Prostate gland (tissue), 2 donors: ENCODE results near the gene TRIM49D2. TPM values are rescaled to one million over a fixed set of nuclear protein-coding genes. Genes with fewer than 3 reads are reported as not detected.
"Not testable (repeated sequence)": the region's sequence is repeated elsewhere in the genome, so short reads cannot be mapped to it uniquely, and the experiment has no call there.

Source experiments
- DNase-seq: peaks from one replicate; pipeline ENCODE4 v3.0.0-alpha.2; 2019; ENCODE audit warnings: low spot score
- H3K27ac ChIP-seq, 2 donors: fragments of 200-600 bp; sonication (generic); 2 replicates each; pipeline ENCODE4 v1.5.1; 2017 to 2019
- H3K27me3 ChIP-seq: fragments of 200-600 bp; sonication (generic); replicated peaks from 2 replicates; pipeline ENCODE4 v1.5.1; 2019; ENCODE audit not compliant: insufficient read depth
- H3K36me3 ChIP-seq, 2 donors: fragments of 200-600 bp; sonication (generic); 1 replicate in 1 of 2; 2 replicates in 1 of 2; pipeline versions ENCODE4 v1.5.1 to v1.8.1; 2017 to 2019
- H3K4me1 ChIP-seq: fragments of 200-600 bp; sonication (generic); replicated peaks from 2 replicates; pipeline ENCODE4 v1.5.1; 2019
- H3K4me3 ChIP-seq, 2 donors: fragments of 200-600 bp; sonication (generic); 2 replicates each; pipeline ENCODE4 v1.5.1; 2017 to 2019
- H3K9me3 ChIP-seq: fragments of 200-600 bp; sonication (generic); 2 replicates; pipeline ENCODE4 v1.5.1; 2017
- CTCF ChIP-seq, 4 experiments: fragments of 200-600 bp in 2 of 4; fragments of 450-650 bp in 2 of 4; sonication (generic) in 2 of 4; IDR thresholded peaks; 1 replicate in 3 of 4; 2 replicates in 1 of 4; pipeline ENCODE4 v1.5.1; 2016 to 2019; ENCODE audit warnings: antibody characterized with exemption in 4 of 4, mild to moderate bottlenecking in 2 of 4, moderate library complexity in 2 of 4
- POLR2A ChIP-seq: fragments of 450-650 bp; IDR thresholded peaks from one replicate; pipeline ENCODE4 v1.6.1; 2016; ENCODE audit warnings: antibody characterized with exemption, mild to moderate bottlenecking
- POLR2AphosphoS5 ChIP-seq: sonication (generic); formaldehyde crosslinking; IDR thresholded peaks from one replicate; pipeline ENCODE4 v1.6.1; 2017; ENCODE audit warnings: antibody characterized with exemption
- WGBS: methylation state at CpG from one replicate; pipeline ENCODE4 v1.1.5; 2018; 5-methylcytosine and 5-hydroxymethylcytosine counted together
- intact Hi-C: fragments of 100-400 bp; cut with DNase I; formaldehyde crosslinking; loops from one replicate; pipeline ENCODE4 v1.14.2; 2022
- small RNA-seq, 2 donors: library from RNA; depleted of rRNA; stranded (forward); fragments of <200 nt; gene quantifications; one replicate each; pipeline ENCODE3, GENCODE V24; 2016
- total RNA-seq, 2 donors: library from RNA; depleted of rRNA; stranded (reverse); fragments of >200 nt; gene quantifications; one replicate each; pipeline ENCODE4 v1.1.0, GENCODE V29; 2016

Gene TRIM49D2
- under 1 TPM in 1 of 2 donors, not detected in 1; 0.62 TPM for total RNA-seq

GRCh38 chr11:89923764-89924163 lies at the start of gene TRIM49D2:
TRIM49D2 (plus strand) TSS chr11:89924064; CDS start chr11:89926762, 2,698 bp downstream.
- H3K4me1 ChIP-seq, H3K4me3 ChIP-seq, H3K27me3 ChIP-seq, intact Hi-C loops, H3K36me3 ChIP-seq, H3K27ac ChIP-seq, H3K9me3 ChIP-seq, DNase-seq: not testable (repeated sequence)
- WGBS, result 88% methylated on average over 2 of the region's 6 CpGs

- DNase-seq, H3K27ac ChIP-seq, H3K4me3 ChIP-seq, H3K9me3 ChIP-seq, H3K36me3 ChIP-seq, H3K4me1 ChIP-seq, intact Hi-C loops, H3K27me3 ChIP-seq: not testable (repeated sequence)
- 90% methylated on average over 5 of the region's 6 CpGs for WGBS
Measured at GRCh38 chr11:89877511-89877910, 46.4 kb upstream of the TRIM49D2 start.

GRCh38 chr11:89893245-89893644 lies 30.6 kb upstream of the TRIM49D2 start:
- H3K9me3 ChIP-seq, intact Hi-C loops, H3K27me3 ChIP-seq, H3K4me3 ChIP-seq, H3K4me1 ChIP-seq, H3K36me3 ChIP-seq, DNase-seq, H3K27ac ChIP-seq: not testable (repeated sequence)
- 100% methylated on average over 3 of the region's 3 CpGs for WGBS

- no CpG with 5 or more reads among the region's 14 CpGs for whole genome bisulfite sequencing
- DNase-seq, H3K9me3 ChIP-seq, H3K4me3 ChIP-seq, H3K27me3 ChIP-seq, H3K36me3 ChIP-seq, intact Hi-C loops, H3K27ac ChIP-seq, H3K4me1 ChIP-seq: not testable (repeated sequence)
Measured at GRCh38 chr11:89900809-89901208, 23.1 kb upstream of the TRIM49D2 start.

- no peaks in the 10 kb centered on the region for H3K4me1 ChIP-seq
- no peaks in the 10 kb centered on the region for H3K36me3 ChIP-seq
- DNase-seq, result no peak
- H3K27me3 ChIP-seq, result no peaks in the 10 kb centered on the region
- no peak within 1 kb of the TSS for H3K27ac ChIP-seq
- H3K4me3 ChIP-seq, result no peak within 1 kb of the TSS
- no peaks in the 10 kb centered on the region for H3K9me3 ChIP-seq
- intact Hi-C loops, result no loop called here
- no peak for TF ChIP-seq CTCF (IDR thresholded peaks at IDR 0.05)
- TF ChIP-seq POLR2A, result no peak
- TF ChIP-seq POLR2AphosphoS5, result no peak
- WGBS, result 46% methylated on average over 3 of the region's 3 CpGs
Measured at GRCh38 chr11:89922195-89922660, 1.6 kb upstream of the TRIM49D2 start, which contains the start of gene TRIM49D1. TRIM49D1 (minus strand) TSS chr11:89922245; CDS start chr11:89917710, 4,535 bp downstream.

- intact Hi-C loops, H3K27ac ChIP-seq, H3K4me1 ChIP-seq, H3K9me3 ChIP-seq, DNase-seq, H3K36me3 ChIP-seq, H3K4me3 ChIP-seq, H3K27me3 ChIP-seq: not testable (repeated sequence)
- WGBS, result 86% methylated on average over 6 of the region's 6 CpGs
Measured at GRCh38 chr11:89960833-89961232, 37.0 kb downstream of the TRIM49D2 start.

GRCh38 chr11:89965737-89966136 lies 41.9 kb downstream of the TRIM49D2 start, which contains the start of gene TRIM64:
TRIM64 (plus strand) TSS chr11:89966037; CDS start chr11:89968504, 2,467 bp downstream.
- H3K4me3 ChIP-seq, H3K27ac ChIP-seq, intact Hi-C loops, H3K36me3 ChIP-seq, H3K9me3 ChIP-seq, H3K27me3 ChIP-seq, DNase-seq, H3K4me1 ChIP-seq: not testable (repeated sequence)
- 100% methylated on average over 1 of the region's 4 CpGs for WGBS

Small RNA genes lying within 50 kb of the gene (small RNA-seq; reads per million reads assigned to genes)
- 0 reads per million in 2 donors for gene AP004607.1

Other genes with a start within 250 kb of the TRIM49D2 start
- not detected for gene TRIM77, start 213.8 kb upstream of the TRIM49D2 start, total RNA-seq
- gene TRIM49, start 115.5 kb upstream of the TRIM49D2 start, total RNA-seq, result 1 to 10 TPM in 1 of 2 donors, not detected in 1; 1.7 TPM
- gene TRIM64B, start 45.6 kb upstream of the TRIM49D2 start, total RNA-seq, result not detected
- not detected for gene TRIM49D1, start 1.8 kb upstream of the TRIM49D2 start, total RNA-seq
- gene TRIM64, start 42.0 kb downstream of the TRIM49D2 start, total RNA-seq, result not detected
- gene TRIM49C, start 107.0 kb downstream of the TRIM49D2 start, total RNA-seq, result under 1 TPM in 1 of 2 donors, not detected in 1; 0.34 TPM
- not detected for gene UBTFL1, start 161.9 kb downstream of the TRIM49D2 start, total RNA-seq
- 10 to 100 TPM in 1 of 2 donors, under 1 TPM in 1; 0.27 to 38.9 TPM for gene NAALAD2, start 210.6 kb downstream of the TRIM49D2 start, total RNA-seq